H1 (cell line): ENCODE results near the gene RASGEF1C. TPM values are rescaled to one million over a fixed set of nuclear protein-coding genes. Genes with fewer than 3 reads are reported as not detected.

Experiments
- CTCF ChIA-PET: fragments of 300-600 bp; sonication (Branson Sonifier 250); formaldehyde crosslinking; loops from one replicate; lab custom pipeline; 2021; ENCODE audit not compliant: partially characterized antibody; lab: Charles Lee
- POLR2A ChIA-PET: fragments of 300-600 bp; sonication (Branson Sonifier 250); formaldehyde crosslinking; loops from one replicate; lab custom pipeline; 2021; ENCODE audit warnings: inconsistent platforms; ENCODE audit not compliant: partially characterized antibody; lab: Charles Lee
- DNase-seq, 2 experiments: peaks; one replicate each; pipeline versions ENCODE4 v3.0.0 to v3.0.0-alpha.2; 2010 to 2022; ENCODE audit warnings: low spot score in 2 of 2, low read depth in 1 of 2, mixed read lengths in 1 of 2
- FAIRE-seq: peaks from 2 replicates; lab custom pipeline; 2011; peaks lifted over from hg19 to GRCh38; lab: Jason Lieb, UNC
- H2AFZ ChIP-seq: 2 replicates; pipeline ENCODE4 v1.8.1; 2012; ENCODE audit warnings: low read length, inconsistent platforms
- H2AK5ac ChIP-seq: 2 replicates; pipeline ENCODE4 v1.6.1; 2013; ENCODE audit warnings: low read depth, low read length
- H2BK120ac ChIP-seq: replicated peaks from 2 replicates; pipeline ENCODE3; 2013; ENCODE audit warnings: low read depth, low read length, inconsistent platforms
- H2BK12ac ChIP-seq: 2 replicates; pipeline ENCODE4 v1.6.1; 2013; ENCODE audit warnings: low read depth, low read length
- H2BK15ac ChIP-seq: 2 replicates; pipeline ENCODE4 v1.6.1; 2013; ENCODE audit warnings: low read length
- H2BK20ac ChIP-seq: 2 replicates; pipeline ENCODE4 v1.6.1; 2013; ENCODE audit warnings: low read length
- H2BK5ac ChIP-seq: 2 replicates; pipeline ENCODE4 v1.6.1; 2013; ENCODE audit warnings: low read depth, low read length
- H3K14ac ChIP-seq: 2 replicates; pipeline ENCODE4 v1.6.1; 2013; ENCODE audit warnings: inconsistent platforms; ENCODE audit not compliant: insufficient read length
- H3K18ac ChIP-seq: 2 replicates; pipeline ENCODE4 v1.6.1; 2013; ENCODE audit warnings: low read length; ENCODE audit errors: extremely low read depth
- H3K23ac ChIP-seq: 2 replicates; pipeline ENCODE4 v1.6.1; 2013; ENCODE audit warnings: inconsistent platforms; ENCODE audit not compliant: insufficient read length
- H3K23me2 ChIP-seq: 2 replicates; pipeline ENCODE4 v1.6.1; 2013; ENCODE audit warnings: low read depth, low read length
- H3K27ac ChIP-seq: 2 replicates; pipeline ENCODE4 v1.6.1; 2011; ENCODE audit warnings: low read depth, low read length, inconsistent platforms
- H3K27me3 ChIP-seq, 4 experiments: replicated peaks in 1 of 4; 1 replicate in 1 of 4; 2 replicates in 3 of 4; pipeline versions ENCODE4 v1.6.1 to v1.8.1; 2011 to 2013; ENCODE audit warnings: low read length in 3 of 4, mild to moderate bottlenecking in 3 of 4, inconsistent platforms in 2 of 4, mixed read lengths in 2 of 4, moderate library complexity in 1 of 4; ENCODE audit not compliant: control insufficient read depth in 3 of 4, insufficient read depth in 3 of 4; ENCODE audit errors: extremely low read depth in 1 of 4
- H3K36me3 ChIP-seq, 4 experiments: 2 replicates each; pipeline versions ENCODE4 v1.6.1 to v1.8.1; 2011 to 2013; ENCODE audit warnings: mild to moderate bottlenecking in 4 of 4, low read length in 3 of 4, moderate library complexity in 2 of 4, control low read depth in 1 of 4, inconsistent platforms in 1 of 4; ENCODE audit not compliant: insufficient read depth in 4 of 4, control insufficient read depth in 2 of 4
- H3K4ac ChIP-seq: replicated peaks from 2 replicates; pipeline ENCODE3; 2013; ENCODE audit warnings: low read length, low read depth, mixed read lengths, inconsistent platforms; ENCODE audit not compliant: insufficient read length
- H3K4me1 ChIP-seq, 4 experiments: replicated peaks in 1 of 4; 1 replicate in 1 of 4; 2 replicates in 3 of 4; pipeline versions ENCODE4 v1.6.1 to v1.8.1; 2011 to 2013; ENCODE audit warnings: low read length in 3 of 4, inconsistent platforms in 2 of 4, mixed read lengths in 1 of 4; ENCODE audit not compliant: insufficient read depth in 4 of 4, control insufficient read depth in 3 of 4
- H3K4me2 ChIP-seq, 2 experiments: 2 replicates each; pipeline versions ENCODE4 v1.6.1 to v1.8.1; 2011 to 2013; ENCODE audit warnings: low read depth in 2 of 2, low read length in 2 of 2, control low read depth in 1 of 2, inconsistent platforms in 1 of 2, mild to moderate bottlenecking in 1 of 2; ENCODE audit not compliant: insufficient read depth in 1 of 2
- H3K4me3 ChIP-seq, 4 experiments: fragments of 200-600, 300-600 bp in 1 of 4; sonication (generic), shearing (Covaris generic), sonication (Bioruptor Twin) in 1 of 4; 2 replicates each; pipeline versions ENCODE4 v1.5.1 to v1.8.1; 2011 to 2016; ENCODE audit warnings: low read length in 4 of 4, low read depth in 3 of 4, control low read depth in 2 of 4, inconsistent platforms in 2 of 4, mild to moderate bottlenecking in 2 of 4, mixed read lengths in 1 of 4, moderate library complexity in 1 of 4; ENCODE audit not compliant: insufficient read depth in 2 of 4; ENCODE audit errors: extremely low read depth in 1 of 4
- H3K56ac ChIP-seq: replicated peaks from 2 replicates; pipeline ENCODE3; 2013; ENCODE audit warnings: low read depth, mild to moderate bottlenecking, mixed read lengths, low read length, inconsistent platforms; ENCODE audit not compliant: insufficient read length
- H3K79me1 ChIP-seq: 2 replicates; pipeline ENCODE4 v1.6.1; 2013; ENCODE audit warnings: low read depth, low read length, control low read depth
- H3K79me2 ChIP-seq, 2 experiments: 2 replicates each; pipeline versions ENCODE4 v1.6.1 to v1.8.1; 2012 to 2013; ENCODE audit warnings: low read length in 2 of 2, mild to moderate bottlenecking in 2 of 2, inconsistent platforms in 1 of 2; ENCODE audit not compliant: insufficient read depth in 2 of 2, control insufficient read depth in 1 of 2
- H3K9ac ChIP-seq, 4 experiments: replicated peaks in 1 of 4; 1 replicate in 1 of 4; 2 replicates in 3 of 4; pipeline versions ENCODE4 v1.6.1 to v1.8.1; 2011 to 2013; ENCODE audit warnings: low read depth in 3 of 4, low read length in 3 of 4, control low read depth in 2 of 4, mild to moderate bottlenecking in 2 of 4, moderate library complexity in 2 of 4, inconsistent platforms in 1 of 4; ENCODE audit errors: extremely low read depth in 1 of 4
- H3K9me3 ChIP-seq, 2 experiments: 2 replicates each; pipeline versions ENCODE4 v1.6.1 to v1.8.1; 2012 to 2013; ENCODE audit warnings: mild to moderate bottlenecking in 2 of 2, moderate library complexity in 2 of 2, control low read depth in 1 of 2, inconsistent platforms in 1 of 2, low read depth in 1 of 2, low read length in 1 of 2, mixed read lengths in 1 of 2; ENCODE audit not compliant: insufficient read depth in 2 of 2
- H4K20me1 ChIP-seq, 2 experiments: replicated peaks in 1 of 2; 2 replicates each; pipeline versions ENCODE3 to v1.8.1; 2011 to 2013; ENCODE audit warnings: inconsistent platforms in 2 of 2, low read length in 2 of 2, mild to moderate bottlenecking in 1 of 2; ENCODE audit not compliant: insufficient read depth in 2 of 2, control insufficient read depth in 1 of 2
- H4K5ac ChIP-seq: 2 replicates; pipeline ENCODE4 v1.6.1; 2013; ENCODE audit warnings: low read length, low read depth, mixed read lengths, inconsistent platforms; ENCODE audit not compliant: insufficient read length
- H4K8ac ChIP-seq: 2 replicates; pipeline ENCODE4 v1.8.0; 2013; ENCODE audit warnings: mild to moderate bottlenecking, moderate library complexity, low read length, inconsistent platforms; ENCODE audit not compliant: insufficient read depth; ENCODE audit errors: extremely low read depth
- H4K91ac ChIP-seq: replicated peaks from 2 replicates; pipeline ENCODE3; 2013; ENCODE audit warnings: low read length, mixed read lengths, inconsistent platforms; ENCODE audit not compliant: insufficient read length
- BACH1 ChIP-seq: IDR thresholded peaks from 2 replicates; pipeline ENCODE4 v1.6.1; 2012; ENCODE audit warnings: low read length, improper control_type of control experiment
- CHD1 ChIP-seq: IDR thresholded peaks from 2 replicates; pipeline ENCODE4 v1.6.1; 2012; ENCODE audit warnings: low read depth, low read length, improper control_type of control experiment
- CREB1 ChIP-seq: IDR thresholded peaks from 2 replicates; pipeline ENCODE4 v1.6.1; 2012; ENCODE audit warnings: inconsistent platforms
- EP300 ChIP-seq, 2 experiments: IDR thresholded peaks; 1 replicate in 1 of 2; 2 replicates in 1 of 2; pipeline ENCODE4 v1.6.1; 2011 to 2012; ENCODE audit warnings: low read depth in 2 of 2, low read length in 2 of 2, mild to moderate bottlenecking in 2 of 2, borderline replicate concordance in 1 of 2, inconsistent platforms in 1 of 2, moderate library complexity in 1 of 2
- JUND ChIP-seq: IDR thresholded peaks from 2 replicates; pipeline ENCODE4 v1.6.1; 2011; ENCODE audit warnings: mild to moderate bottlenecking, improper control_type of control experiment, low read length
- KDM5A ChIP-seq: fragments of 200-600 bp; IDR thresholded peaks from 2 replicates; pipeline ENCODE4 v1.7.1; 2012; ENCODE audit warnings: mild to moderate bottlenecking, low read length, inconsistent platforms, mixed read lengths
- NANOG ChIP-seq: IDR thresholded peaks from 2 replicates; pipeline ENCODE4 v1.6.1; 2011; ENCODE audit warnings: low read length, low read depth, mild to moderate bottlenecking, inconsistent platforms; ENCODE audit not compliant: insufficient read depth, poor library complexity, severe bottlenecking
- NRF1 ChIP-seq: IDR thresholded peaks from 2 replicates; pipeline ENCODE4 v1.6.1; 2011; ENCODE audit warnings: mild to moderate bottlenecking, low read depth, low read length, improper control_type of control experiment
- POLR2AphosphoS5 ChIP-seq: IDR thresholded peaks from 2 replicates; pipeline ENCODE4 v1.6.1; 2011; ENCODE audit warnings: low read depth, low read length
- RAD21 ChIP-seq, 2 experiments: IDR thresholded peaks in 1 of 2; conservative IDR thresholded peaks in 1 of 2; 2 replicates each; pipeline ENCODE4 v1.6.1; 2011; ENCODE audit warnings: low read depth in 2 of 2, low read length in 2 of 2, improper control_type of control experiment in 1 of 2, inconsistent platforms in 1 of 2, mild to moderate bottlenecking in 1 of 2, moderate library complexity in 1 of 2
- SUZ12 ChIP-seq: fragments of 200-600 bp; sonication (generic); IDR thresholded peaks from 2 replicates; pipeline ENCODE4 v1.6.1; 2012; ENCODE audit warnings: mild to moderate bottlenecking, inconsistent platforms, low read length, moderate library complexity, mixed read lengths
- TAF7 ChIP-seq: optimal IDR thresholded peaks from 2 replicates; pipeline ENCODE3; 2011; ENCODE audit warnings: low read depth, mild to moderate bottlenecking, inconsistent platforms, low read length, moderate library complexity, borderline replicate concordance
- TBP ChIP-seq: IDR thresholded peaks from 2 replicates; pipeline ENCODE4 v1.6.1; 2011; ENCODE audit warnings: low read depth, low read length, improper control_type of control experiment
- USF2 ChIP-seq: IDR thresholded peaks from 2 replicates; pipeline ENCODE4 v1.6.1; 2011; ENCODE audit warnings: low read length, improper control_type of control experiment
- WGBS, 2 experiments: shearing (Covaris generic) in 1 of 2; methylation state at CpG; one replicate each; pipeline versions ENCODE4 v1.1.6 to v1.1.7; 2013 to 2015; ENCODE audit warnings: low lambda C conversion rate in 2 of 2, mixed read lengths in 2 of 2, inconsistent platforms in 1 of 2, low coverage in 1 of 2, missing lambda C conversion rate in 1 of 2; ENCODE audit not compliant: insufficient replicate concordance in 2 of 2, insufficient coverage in 1 of 2, insufficient read length in 1 of 2; ENCODE audit errors: extremely low coverage in 1 of 2, missing lambda C conversion rate in 1 of 2; 5-methylcytosine and 5-hydroxymethylcytosine counted together
- polyA plus RNA-seq, 7 experiments: library from polyadenylated mRNA; depleted of rRNA in 3 of 7; stranded (reverse) in 5 of 7; unstranded in 2 of 7; fragments of >200 nt in 5 of 7; fragments of 200-250 nt in 2 of 7; gene quantifications; 1 replicate in 5 of 7; 2 replicates in 1 of 7; 4 replicates in 1 of 7; pipeline versions ENCODE4 v1.2.1 to v1.2.3, GENCODE V29; 2011 to 2013; ENCODE audit warnings: missing spikeins in 2 of 7, mixed read lengths in 2 of 7
- total RNA-seq: library from RNA; stranded (reverse); fragmentation: NEBNext Ultra II Directional; extraction: Animal tissue kit (Norgen Biotek cat#: 25700); gene quantifications from 2 replicates; pipeline ENCODE4 v1.2.1, GENCODE V29; 2021

RASGEF1C gene
- total and polyA plus RNA-seq, 2 of the 8 experiments (the other 6 are each of a cell fraction or from before 2014, with no cell fraction given) = 0.26 to 0.61 TPM

DNA sequence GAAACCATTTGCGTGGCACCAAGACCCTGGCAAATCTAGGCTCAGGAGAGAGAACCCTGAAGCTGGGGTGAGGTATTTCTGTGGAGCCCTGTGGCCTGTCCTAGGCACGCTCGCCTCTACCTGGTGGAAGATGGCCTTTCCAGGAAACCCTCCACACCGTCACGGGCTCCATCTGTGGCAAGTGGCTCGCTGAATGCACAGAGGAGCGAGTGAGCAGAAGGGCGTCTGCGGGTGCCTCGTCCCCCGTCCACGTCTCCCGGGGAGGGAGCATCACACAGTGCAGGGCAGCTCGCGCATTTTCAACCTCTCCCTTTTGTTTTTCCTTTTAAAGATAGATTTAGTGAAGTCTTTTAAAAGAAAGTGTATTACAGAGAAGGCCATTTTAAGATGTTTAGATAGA, 25.3 kb upstream of the RASGEF1C start:
- no peak overlapping the region for H3K4me3 ChIP-seq
- H3K9me3 ChIP-seq = no peaks in the 10 kb centered on the region
- FAIRE-seq = no peak
- H3K4me1 ChIP-seq = no peaks in the 10 kb centered on the region; a peak in 1 of 7 replicates
- H2BK12ac ChIP-seq = no peak overlapping the region
- H3K9ac ChIP-seq = no peak overlapping the region
- H3K36me3 ChIP-seq = peaks cover 0 to 20% (median 2%) of the 10 kb centered on the region in 4 experiments; a peak in 4 of 8 replicates
- DNase-seq = no peak
- H2BK5ac ChIP-seq = no peak overlapping the region
- no peak overlapping the region for H3K14ac ChIP-seq
- no peak overlapping the region for H3K23ac ChIP-seq
- H2BK120ac ChIP-seq = no peak overlapping the region
- no peak overlapping the region for H3K56ac ChIP-seq
- H3K4ac ChIP-seq = no peak overlapping the region
- H3K79me2 ChIP-seq = no peaks in the 10 kb centered on the region
- H2BK20ac ChIP-seq = no peak overlapping the region
- no peak overlapping the region for H4K8ac ChIP-seq
- no peak overlapping the region for H2AFZ ChIP-seq
- H3K79me1 ChIP-seq = no peaks in the 10 kb centered on the region
- H4K91ac ChIP-seq = no peak overlapping the region
- H3K23me2 ChIP-seq = no peaks in the 10 kb centered on the region
- 96% methylated on average over 15 of the region's 15 CpGs; no CpG with 5 or more reads in 1 of the 2 experiments for WGBS, 2 experiments
- no peak overlapping the region for H2AK5ac ChIP-seq
- no peaks in the 10 kb centered on the region for H3K27me3 ChIP-seq
- no peaks in the 10 kb centered on the region for H4K20me1 ChIP-seq
- ChIA-PET CTCF (interaction anchor here (0.5 to 1.4 kb wide), 2 partner anchors 25 to 247 kb away, joined by 3 read pairs; no protein-coding TSS in a partner anchor), POLR2A (no interaction called here)
- H2BK15ac ChIP-seq = no peak overlapping the region
- no peak overlapping the region for H3K18ac ChIP-seq
- H3K27ac ChIP-seq = no peak overlapping the region
- no peak overlapping the region for H3K4me2 ChIP-seq
- no peak overlapping the region for H4K5ac ChIP-seq
- TF ChIP-seq POLR2AphosphoS5 (no peak), JUND (no peak), USF2 (no peak), NRF1 (no peak), CREB1 (no peak), SUZ12 (no peak), BACH1 (no peak), EP300 (IDR thresholded peaks at IDR 0.05; ENCODE audit: borderline replicate concordance in 1 of 2, low read depth in 2 of 2, low read length in 2 of 2) (no peak), RAD21 (IDR thresholded peaks at IDR 0.05 in 1 of 2, conservative IDR thresholded peaks at IDR 0.05 in 1 of 2; ENCODE audit: low read depth in 2 of 2, low read length in 2 of 2) (no peak), KDM5A (no peak), CHD1 (no peak), NANOG (no peak), TAF7 (no peak), TBP (no peak)
